ENCODE results near the gene CHFR. TPM values are rescaled to one million over a fixed set of nuclear protein-coding genes. Genes with fewer than 3 reads are reported as not detected.
"Not testable (repeated sequence)": the region's sequence is repeated elsewhere in the genome, so short reads cannot be mapped to it uniquely, and the experiment has no call there.

The CHFR gene
- total RNA-seq, 1 experiment from 2014 or later, result 23.8 TPM

DNA sequence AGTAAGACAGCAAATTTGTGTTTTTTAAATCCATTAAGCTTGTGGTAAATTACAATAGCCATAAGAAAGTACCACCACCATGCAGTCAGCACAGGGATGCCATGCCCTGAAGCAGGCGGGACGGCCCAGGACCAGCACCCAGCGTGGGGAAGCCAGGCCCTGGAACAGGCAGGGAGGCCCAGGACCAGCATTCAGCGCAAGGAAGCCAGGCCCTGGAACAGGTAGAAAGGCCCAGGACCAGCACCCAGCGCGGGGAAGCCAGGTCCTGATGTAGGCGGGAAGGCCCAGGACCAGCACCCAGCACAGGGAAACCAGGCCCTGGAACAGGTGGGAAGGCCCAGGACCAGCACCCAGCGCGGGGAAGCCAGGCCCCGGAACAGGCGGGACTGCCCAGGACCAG is 13.2 kb downstream of the CHFR start:
- no peak for DNase-seq (ENCODE audit: low read depth)

DNA sequence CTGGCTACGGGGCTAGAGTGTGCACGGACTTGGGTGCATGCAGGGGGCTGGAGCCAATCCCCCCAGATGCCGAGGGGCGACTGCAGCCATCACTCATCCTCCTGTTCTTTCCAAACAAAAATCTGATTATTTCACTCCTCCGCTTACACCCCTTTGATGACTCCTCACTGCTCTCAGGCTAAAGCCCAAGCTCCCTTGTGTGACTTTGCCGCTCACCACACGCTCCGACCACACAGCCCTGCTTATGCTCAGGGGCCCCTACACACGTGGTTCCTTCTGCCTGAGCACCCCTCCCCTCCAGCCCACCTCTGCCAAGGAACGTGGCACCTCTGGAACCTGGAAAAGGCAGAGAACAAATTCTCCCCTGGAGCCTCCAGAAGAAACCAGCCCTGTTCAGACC is 13.7 kb downstream of the CHFR start:
- no peak for DNase-seq (ENCODE audit: low read depth)

DNA sequence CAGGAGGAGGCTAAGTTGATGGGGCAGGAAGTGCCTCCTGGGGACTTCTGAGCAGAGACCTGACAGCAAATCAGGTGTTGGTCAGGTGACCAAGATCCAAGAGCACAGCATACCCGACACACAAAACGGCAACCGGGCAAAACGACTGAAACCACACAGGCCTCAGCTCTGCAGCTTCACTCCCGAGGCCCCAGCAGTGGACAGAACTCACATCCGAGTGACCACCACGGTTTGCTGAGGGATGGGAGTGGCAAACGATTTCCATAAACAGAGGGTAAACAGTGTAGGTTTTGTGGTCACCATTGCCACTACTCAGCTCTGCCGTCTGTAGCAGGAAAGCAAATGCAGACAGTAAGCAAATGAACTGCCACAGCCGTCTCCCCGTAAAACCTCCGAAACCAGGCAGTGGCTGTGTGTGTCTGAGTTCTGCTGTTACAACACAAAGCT is 14.4 kb downstream of the CHFR start:
- no peak for DNase-seq (ENCODE audit: low read depth)

DNA sequence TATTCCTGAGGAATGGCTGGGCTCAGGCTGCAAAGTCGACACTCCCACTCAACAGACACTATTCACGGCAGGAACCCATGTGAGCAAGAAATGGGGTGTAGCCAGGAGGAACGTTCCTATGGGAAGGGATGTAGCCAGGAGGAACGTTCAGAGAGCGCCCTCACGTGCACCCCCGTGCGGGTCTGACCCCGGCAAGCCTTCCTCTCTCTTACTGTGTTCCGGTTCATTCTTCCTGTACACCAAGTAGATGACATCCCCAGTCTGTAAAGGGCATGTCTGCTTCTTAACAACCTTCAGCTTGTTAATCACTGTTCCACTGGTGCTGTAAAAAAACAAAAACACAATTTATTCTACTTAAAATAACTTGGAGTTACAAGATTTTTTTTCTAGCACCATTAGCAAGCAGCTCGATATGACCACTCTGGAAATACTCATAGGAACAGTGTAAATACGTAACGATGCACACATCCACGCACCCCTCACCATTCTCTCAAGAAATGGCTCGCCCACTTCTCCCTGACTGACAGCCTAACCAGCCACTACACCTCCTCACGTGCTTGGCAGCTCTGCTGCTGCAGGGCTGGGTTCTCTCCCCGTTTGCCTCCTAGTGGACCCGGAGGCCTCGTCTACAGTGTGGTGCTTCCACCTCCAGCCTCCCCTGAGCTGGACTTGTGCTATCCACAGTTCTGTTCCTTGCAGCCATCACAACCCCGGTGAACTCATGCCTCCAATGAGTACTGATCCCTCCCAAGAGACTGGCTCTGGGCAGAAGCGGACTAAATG is 15.1 kb downstream of the CHFR start:
- DNase-seq (ENCODE audit: low read depth), result no peak

DNA sequence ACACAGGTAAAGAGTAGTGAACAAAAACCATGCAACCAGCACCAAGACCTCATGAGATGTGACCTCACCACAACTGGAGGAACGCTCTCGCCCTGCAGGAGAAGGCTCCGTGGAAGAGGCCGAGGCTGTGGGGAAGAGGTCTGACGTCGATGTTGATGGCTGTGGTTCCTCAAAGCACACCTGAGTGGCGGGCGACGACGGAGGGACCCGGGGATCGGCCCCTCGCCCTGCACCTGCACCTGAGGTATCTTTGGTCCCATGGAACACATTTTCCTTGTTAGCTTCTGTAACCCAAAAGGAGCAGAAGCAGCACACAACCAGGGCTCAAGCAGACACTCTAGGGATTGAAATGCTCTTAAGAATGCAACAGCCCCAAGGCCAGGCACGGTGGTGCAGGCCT is 17.9 kb downstream of the CHFR start:
- no peak for DNase-seq (ENCODE audit: low read depth)

DNA sequence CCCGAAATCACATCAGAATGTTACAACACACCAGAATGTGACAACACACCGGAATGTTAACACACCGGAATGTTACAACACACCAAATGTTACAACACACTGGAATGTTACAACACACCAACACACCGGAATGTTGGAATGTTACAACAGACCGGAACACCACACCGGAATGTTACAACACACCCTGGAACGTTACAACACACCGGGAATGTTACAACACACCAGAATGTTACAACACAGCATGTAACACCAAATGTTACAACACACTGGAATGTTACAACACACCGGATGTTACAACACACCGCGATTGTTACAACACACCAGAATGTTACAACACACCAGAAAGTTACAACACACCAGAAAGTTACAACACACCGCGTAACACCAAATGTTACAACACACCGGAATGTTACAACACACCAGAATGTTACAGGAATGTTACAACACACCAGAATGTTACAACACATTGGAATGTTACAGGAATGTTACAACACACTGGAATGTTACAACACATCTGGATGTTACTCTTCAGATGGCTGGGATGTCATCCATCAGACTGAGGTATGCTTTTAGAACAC is 21.1 kb downstream of the CHFR start:
- DNase-seq (ENCODE audit: low read depth), result peak; percentile 43

DNA sequence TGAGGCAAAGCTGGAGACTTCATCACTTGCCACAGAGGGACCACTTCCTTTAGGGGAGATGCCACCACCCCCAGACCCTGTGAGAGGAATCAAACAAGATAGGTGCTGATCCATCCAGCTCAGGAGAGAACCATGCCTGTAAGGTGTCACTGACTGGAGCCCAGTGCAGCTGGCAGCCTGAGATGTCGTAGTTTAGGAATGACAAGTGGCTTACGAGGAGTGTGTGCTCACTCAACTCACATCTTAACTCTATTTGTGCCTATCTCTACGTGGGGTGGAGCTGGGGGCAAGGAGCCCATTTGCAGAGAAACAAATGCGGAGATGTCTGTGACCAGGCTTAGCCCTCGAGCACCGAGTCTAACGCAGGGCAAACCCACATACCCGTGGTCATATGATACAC is 25.8 kb downstream of the CHFR start:
- no peak for DNase-seq (ENCODE audit: low read depth)

DNA sequence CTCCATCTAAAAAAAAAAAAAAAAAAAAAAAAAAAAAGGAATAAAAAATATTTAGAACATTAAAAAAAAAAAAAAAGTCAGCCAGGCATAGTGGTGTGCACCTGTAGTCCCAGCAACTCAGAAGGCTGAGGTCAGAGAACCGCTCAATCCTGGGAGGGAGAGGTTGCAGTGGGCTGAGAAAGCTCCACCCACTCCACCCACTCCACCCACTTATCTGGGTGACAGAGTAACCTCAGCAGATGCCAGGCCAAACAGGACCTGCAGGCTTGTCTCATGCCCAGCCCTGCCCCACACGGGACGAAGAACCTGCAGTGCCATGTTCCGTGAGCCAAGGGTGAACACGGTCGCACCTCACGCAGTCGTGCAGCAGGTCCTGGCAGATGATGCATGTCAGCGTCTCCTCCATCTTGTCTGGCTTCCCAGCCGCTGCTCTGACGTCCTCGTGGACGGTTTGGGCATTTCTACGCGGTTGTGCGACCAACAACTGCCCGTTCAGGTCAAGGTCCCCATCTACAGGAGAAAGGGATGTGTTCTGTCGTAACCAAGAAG is 28.6 kb downstream of the CHFR start:
- DNase-seq (ENCODE audit: low read depth), result no peak

- DNase-seq (ENCODE audit: low read depth), result not testable (repeated sequence)
These were observed 30.4 kb downstream of the CHFR start for GRCh38 chr12:132857019-132857418.

- DNase-seq (ENCODE audit: low read depth), result no peak
These were observed 30.8 kb downstream of the CHFR start for GRCh38 chr12:132856581-132856980.

- DNase-seq (ENCODE audit: low read depth), result not testable (repeated sequence)
These were observed 32.2 kb downstream of the CHFR start for GRCh38 chr12:132855211-132855610.

DNA sequence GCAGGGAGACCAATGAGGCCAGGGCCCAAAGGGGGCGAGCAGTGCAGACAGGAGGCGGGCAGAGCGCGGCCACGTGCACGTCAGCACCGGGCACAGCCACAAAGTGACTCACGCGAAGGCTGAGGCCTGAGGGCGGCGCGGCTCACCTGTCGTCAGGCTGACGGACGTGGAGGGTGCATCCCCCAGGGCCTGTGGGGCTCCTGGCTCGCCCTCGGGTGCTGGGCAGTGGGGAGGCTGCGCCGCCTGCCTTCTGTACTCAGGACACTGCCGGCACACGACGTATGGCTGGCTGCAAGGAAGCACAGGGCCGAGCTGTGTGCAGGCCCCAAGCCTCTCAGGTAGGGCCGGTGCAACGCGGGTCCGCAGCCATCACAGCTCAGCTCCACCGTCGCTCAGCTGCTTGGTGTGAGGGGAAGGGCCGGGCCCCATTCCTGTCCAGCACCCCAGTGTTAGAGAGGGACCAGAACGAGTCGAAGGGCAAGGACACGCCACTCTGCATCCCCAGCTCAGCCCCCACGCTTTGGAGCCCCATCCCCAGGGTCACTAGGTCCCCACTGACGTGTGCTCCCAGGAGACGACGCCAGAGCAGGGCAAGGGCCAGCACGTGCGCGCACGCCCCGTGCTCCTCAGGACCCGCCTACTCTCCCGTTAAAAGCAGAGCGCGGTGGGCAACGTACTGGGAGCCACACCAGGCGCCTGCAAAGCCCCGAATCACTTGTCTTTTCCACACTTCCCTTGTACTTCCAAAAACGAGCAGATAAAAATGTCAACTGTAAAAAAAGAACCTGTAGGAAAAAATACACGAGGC is 33.9 kb downstream of the CHFR start:
- no peak for DNase-seq (ENCODE audit: low read depth)

DNA sequence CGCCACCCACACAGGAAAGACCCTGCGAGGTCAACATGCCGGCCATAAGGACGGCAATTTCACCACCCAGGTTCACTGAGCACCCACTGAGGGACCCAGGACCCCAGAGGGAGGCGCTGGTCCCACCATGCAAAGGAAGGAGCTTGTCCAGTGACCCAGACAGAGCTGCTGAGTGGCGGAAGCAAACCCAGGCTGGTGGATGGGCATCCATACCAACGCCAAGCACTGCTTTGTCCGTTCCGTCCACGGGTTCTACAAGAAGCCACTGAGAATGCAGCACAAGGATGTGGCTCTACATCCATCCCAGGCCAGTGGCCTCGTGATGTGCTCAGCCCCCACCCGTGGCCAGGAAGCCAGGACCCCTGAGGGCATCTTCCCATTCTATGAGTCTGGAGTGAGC is 34.9 kb downstream of the CHFR start:
- no peak for DNase-seq (ENCODE audit: low read depth)

DNA sequence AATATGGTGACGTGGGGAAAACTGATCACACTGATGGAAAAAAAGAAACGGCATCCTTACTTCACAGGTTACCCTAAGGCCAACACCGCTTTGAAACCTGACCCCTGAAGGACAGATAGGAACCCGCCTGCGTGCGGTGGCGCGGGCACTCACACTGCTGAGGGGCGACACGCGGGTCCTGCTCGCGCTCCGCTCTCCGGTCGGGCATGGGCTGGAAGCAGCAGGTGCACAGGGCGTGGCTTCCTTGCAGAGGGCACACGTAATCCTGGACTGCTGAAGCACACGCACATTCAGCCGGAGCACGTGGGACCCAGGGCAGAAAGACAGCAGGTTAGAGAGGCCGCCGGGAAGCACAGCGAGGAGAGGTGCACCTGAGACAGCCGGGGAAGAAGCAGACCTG is 35.9 kb downstream of the CHFR start:
- no peak for DNase-seq (ENCODE audit: low read depth)

DNA sequence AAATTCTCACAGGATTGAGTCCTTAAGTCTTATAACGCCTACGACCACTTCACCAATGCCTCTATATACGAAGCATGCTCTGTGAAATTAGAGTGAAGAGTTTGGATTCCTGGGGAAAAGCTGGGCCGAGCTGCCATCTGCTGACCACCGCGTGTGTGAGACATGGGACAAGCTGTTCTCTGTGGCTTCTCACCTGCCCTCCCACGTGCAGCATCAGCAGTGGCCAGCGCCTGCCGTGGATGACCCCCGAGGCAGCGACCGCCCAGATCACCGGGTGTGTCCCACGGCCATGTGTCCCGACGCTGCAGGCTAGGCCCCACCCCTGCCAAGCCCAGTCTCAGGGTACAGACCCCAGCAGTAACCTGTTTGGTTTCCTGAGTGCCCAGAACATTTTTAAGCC is 37.1 kb downstream of the CHFR start:
- DNase-seq (ENCODE audit: low read depth), result no peak

GRCh38 chr12:132848521-132848920 is 38.9 kb downstream of the CHFR start:
- DNase-seq (ENCODE audit: low read depth), result no peak

GRCh38 chr12:132847363-132848356 is 39.7 kb downstream of the CHFR start:
- no peak for DNase-seq (ENCODE audit: low read depth)

DNA sequence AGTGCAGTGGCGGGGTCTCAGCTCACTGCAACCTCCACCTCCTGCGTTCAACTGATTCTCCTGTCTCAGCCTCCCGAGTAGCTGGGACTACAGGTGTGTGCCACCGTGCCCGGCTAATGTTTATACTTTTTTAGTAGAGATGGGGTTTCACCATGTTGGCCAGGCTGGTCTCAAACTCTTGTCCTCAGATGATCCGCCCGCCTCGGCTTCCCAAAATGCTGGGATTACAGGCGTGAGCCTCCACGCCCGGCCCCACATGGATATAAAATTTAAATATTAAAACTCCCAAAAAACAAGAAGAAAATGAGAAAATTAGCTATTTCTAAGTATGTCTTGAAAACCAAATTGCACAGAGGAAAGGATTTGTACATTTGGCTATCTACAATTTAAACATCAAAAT is 42.7 kb downstream of the CHFR start:
- DNase-seq (ENCODE audit: low read depth), result not testable (repeated sequence)

GRCh38 chr12:132842449-132843045 is 44.9 kb downstream of the CHFR start:
- no peak for DNase-seq (ENCODE audit: low read depth)

GRCh38 chr12:132841151-132841550 is 46.3 kb downstream of the CHFR start:
- no peak for DNase-seq (ENCODE audit: low read depth)

- DNase-seq (ENCODE audit: low read depth), result no peak
These were observed 46.9 kb downstream of the CHFR start for GRCh38 chr12:132840536-132840935.

Data from LHCN-M2 (cell line).